ENCODE measurements around the gene AGAP1.

GRCh38 chr2:236171680-236172254, 677.9 kb downstream of the AGAP1 start:
- TF ChIP-seq CTCF (IDR thresholded peaks at IDR 0.05; ENCODE audit: poor library complexity, severe bottlenecking): no peak
- no peak for TF ChIP-seq POLR2AphosphoS5 (IDR thresholded peaks at IDR 0.05)
- no peak for TF ChIP-seq TAF1 (IDR thresholded peaks at IDR 0.05; ENCODE audit: low read depth)
- TF ChIP-seq EZH2 (IDR thresholded peaks at IDR 0.05; ENCODE audit: borderline replicate concordance, insufficient read depth, low read length, poor library complexity, severe bottlenecking): peak; percentile 25

All from neural cell (in vitro differentiated cells).